Left lung (tissue), 10 donors: Measurements from ENCODE around the gene BAIAP2. TPM values are rescaled to one million over a fixed set of nuclear protein-coding genes. Genes with fewer than 3 reads are reported as not detected.
A peak's percentile ranks its signal among the peaks of the same experiment; 100 is the strongest.

Source experiments
- ATAC-seq: fragments of 200-7000 bp; cut with Tn5 transposase; one replicate; pipeline ENCODE4 v1.9.1; 2020; ENCODE audit warnings: moderate library complexity
- DNase-seq, 4 donors: peaks; one replicate each; pipeline ENCODE4 v3.0.0-alpha.2; 2013 to 2020
- H3K27ac ChIP-seq, 2 donors: fragments of 200-600 bp; sonication (generic) in 1 of 2; one replicate each; pipeline versions ENCODE4 v1.5.0 to v1.8.0; 2020 to 2021
- H3K27me3 ChIP-seq, 2 donors: fragments of 200-600 bp; sonication (generic) in 1 of 2; one replicate each; pipeline versions ENCODE4 v1.5.0 to v1.8.0; 2020 to 2021
- H3K36me3 ChIP-seq, 2 donors: fragments of 200-600 bp; sonication (generic) in 1 of 2; one replicate each; pipeline versions ENCODE4 v1.5.0 to v1.8.0; 2020 to 2021
- H3K4me1 ChIP-seq, 2 donors: fragments of 200-600 bp; one replicate each; pipeline ENCODE4 v1.8.0; 2021
- H3K4me3 ChIP-seq, 2 donors: fragments of 200-600 bp; sonication (generic) in 1 of 2; one replicate each; pipeline versions ENCODE4 v1.5.0 to v1.8.0; 2020 to 2021; ENCODE audit warnings: mild to moderate bottlenecking in 1 of 2
- H3K9me3 ChIP-seq, 2 donors: fragments of 200-600 bp; sonication (generic) in 1 of 2; one replicate each; pipeline versions ENCODE4 v1.5.0 to v1.8.0; 2020 to 2021
- CTCF ChIP-seq, 2 donors: fragments of 200-600 bp; sonication (generic) in 1 of 2; IDR thresholded peaks; one replicate each; pipeline versions ENCODE4 v1.5.0 to v1.8.0; 2021; ENCODE audit warnings: antibody characterized with exemption in 2 of 2
- intact Hi-C, 2 donors: fragments of 100-400 bp; cut with DNase I; formaldehyde crosslinking; loops; one replicate each; pipeline versions ENCODE4 v1.11.2 to v1.14.2; 2022
- polyA plus RNA-seq, 6 donors: library from polyadenylated mRNA; unstranded; fragments of 120-200 nt; gene quantifications; one replicate each; pipeline ENCODE4 v1.2.1, GENCODE V29; 2013; ENCODE audit not compliant: insufficient read length in 6 of 6
- total RNA-seq, 2 donors: library from RNA; stranded (reverse); fragmentation: NEBNext Ultra II Directional; extraction: Animal tissue kit (Norgen Biotek cat#: 25700); gene quantifications; one replicate each; pipeline ENCODE4 v1.2.1, GENCODE V29; 2021
- donor health status: DM: no; HTN: yes; CAD: no.
- donor health status: DM: no; HTN: no; CAD: no.

BAIAP2 gene
- total and polyA plus RNA-seq, 8 donors: 40.9 to 135 (median 52.6) TPM

- intact Hi-C loops: no loop called here
- peaks cover 0 to 14% of the 10 kb centered on the region in 2 donors for H3K4me1 ChIP-seq
- DNase-seq: peak in 3 of 4 donors; percentile 65 to 87 (median 75)
- no peak overlapping the region for H3K4me3 ChIP-seq
- no peaks in the 10 kb centered on the region for H3K27me3 ChIP-seq
- ATAC-seq: peak; percentile 86
- peaks cover 0 to 22% of the 10 kb centered on the region in 2 donors for H3K36me3 ChIP-seq
- TF ChIP-seq CTCF (IDR thresholded peaks at IDR 0.05): no peak
- H3K27ac ChIP-seq: peak overlapping the region; percentile 46 to 64
- H3K9me3 ChIP-seq: no peaks in the 10 kb centered on the region
These were observed 37.1 kb downstream of the BAIAP2 start for GRCh38 chr17:81071761-81072741.

- DNase-seq: no peak
- TF ChIP-seq CTCF (IDR thresholded peaks at IDR 0.05): no peak
- intact Hi-C loops: no loop called here
- H3K36me3 ChIP-seq: peaks cover 0 to 13% of the 10 kb centered on the region in 2 donors
- H3K27me3 ChIP-seq: no peaks in the 10 kb centered on the region
- H3K4me1 ChIP-seq: peaks cover 0 to 14% of the 10 kb centered on the region in 2 donors
- no peak overlapping the region for H3K27ac ChIP-seq
- H3K9me3 ChIP-seq: no peaks in the 10 kb centered on the region
- no peak for ATAC-seq
- H3K4me3 ChIP-seq: no peak overlapping the region
These were observed 39.3 kb downstream of the BAIAP2 start for GRCh38 chr17:81073967-81074839.

- H3K4me3 ChIP-seq: no peak overlapping the region
- intact Hi-C loops: no loop called here
- H3K36me3 ChIP-seq: peaks cover 0 to 10% of the 10 kb centered on the region in 2 donors
- H3K27ac ChIP-seq: no peak overlapping the region
- DNase-seq (no peak), ATAC-seq (no peak)
- H3K9me3 ChIP-seq: no peaks in the 10 kb centered on the region
- H3K4me1 ChIP-seq: peaks cover 0 to 14% of the 10 kb centered on the region in 2 donors
- TF ChIP-seq CTCF (IDR thresholded peaks at IDR 0.05): no peak
- H3K27me3 ChIP-seq: no peaks in the 10 kb centered on the region
These were observed 39.9 kb downstream of the BAIAP2 start for GRCh38 chr17:81074875-81075274.

GRCh38 chr17:81075307-81075706, 40.4 kb downstream of the BAIAP2 start:
- peaks cover 0 to 10% of the 10 kb centered on the region in 2 donors for H3K36me3 ChIP-seq
- ATAC-seq (no peak), DNase-seq (no peak)
- no peaks in the 10 kb centered on the region for H3K9me3 ChIP-seq
- H3K27me3 ChIP-seq: no peaks in the 10 kb centered on the region
- H3K4me1 ChIP-seq: peaks cover 0 to 14% of the 10 kb centered on the region in 2 donors
- H3K4me3 ChIP-seq: no peak overlapping the region
- no peak for TF ChIP-seq CTCF (IDR thresholded peaks at IDR 0.05)
- H3K27ac ChIP-seq: no peak overlapping the region
- intact Hi-C loops: no loop called here
